A549 treated with AZD9567 at 1 μM for 4 hours (cell line): ENCODE data around the gene MAP3K7. TPM values are rescaled to one million over a fixed set of nuclear protein-coding genes. Genes with fewer than 3 reads are reported as not detected.

Experiments used
- total RNA-seq: library from RNA; stranded (reverse); fragments of 200-300 nt; extraction: Qiagen RNA extraction; gene quantifications from 5 replicates; pipeline ENCODE4 v1.2.3, GENCODE V29; 2022; ENCODE audit not compliant: insufficient read depth

The MAP3K7 gene
- total RNA-seq = 10.8 to 17.1 TPM (median 13.3 TPM) in 5 replicates

DNA sequence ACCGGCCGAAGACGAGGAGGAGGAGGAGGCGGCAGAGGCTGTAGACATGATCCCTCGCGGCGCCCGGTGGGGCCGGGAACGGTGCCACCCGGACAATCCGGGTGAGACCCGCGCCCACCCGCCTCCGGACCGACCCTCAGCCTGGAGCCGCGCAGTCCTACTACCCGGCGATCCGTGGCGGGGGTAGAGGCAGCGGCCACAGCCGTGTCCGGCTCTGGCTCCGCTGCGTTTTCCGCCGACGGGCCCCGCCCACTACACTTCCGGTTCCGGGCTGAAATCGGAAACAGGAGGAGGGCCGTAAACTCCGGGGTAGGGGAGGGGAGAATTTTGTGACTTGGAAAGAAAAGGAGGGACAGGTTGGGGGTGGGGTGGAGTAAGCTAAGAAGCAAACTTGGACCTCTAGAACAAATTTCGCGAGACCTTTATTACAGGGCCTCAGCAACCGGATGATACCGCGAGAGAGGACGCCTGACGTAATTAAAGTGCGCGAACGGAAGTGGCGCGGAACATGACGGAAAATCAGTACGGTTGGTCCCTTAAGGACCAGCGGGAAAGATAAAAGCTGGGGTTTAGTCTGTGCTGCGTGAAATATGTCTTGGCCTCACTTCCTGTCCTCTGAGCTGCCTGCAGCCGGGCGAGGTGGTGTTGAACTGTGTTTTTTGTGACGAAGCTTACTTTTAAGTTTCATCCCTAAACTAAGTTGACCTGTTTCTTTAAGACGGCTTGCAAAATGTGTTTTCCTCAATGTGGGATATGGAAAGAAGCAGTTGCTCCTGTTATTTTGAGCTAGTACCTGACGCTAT lies at the start of gene MAP3K7:
Gene MAP3K7, minus strand, starts transcription at position 237 of the 803 bp plus-strand sequence. Its CDS starts 189 bp downstream, at position 48.

